IPS-15b (cell line): ENCODE results near the gene PMPCA.

Experiments
- H3K27me3 ChIP-seq: one replicate; pipeline ENCODE4 v1.6.1; 2013; ENCODE audit warnings: low read length; ENCODE audit not compliant: control insufficient read depth, insufficient read depth
- H3K36me3 ChIP-seq: one replicate; pipeline ENCODE4 v1.6.1; 2013; ENCODE audit warnings: low read length; ENCODE audit not compliant: control insufficient read depth, insufficient read depth
- H3K4me1 ChIP-seq: one replicate; pipeline ENCODE4 v1.6.1; 2013; ENCODE audit warnings: mild to moderate bottlenecking, low read length; ENCODE audit not compliant: control insufficient read depth, insufficient read depth
- H3K4me3 ChIP-seq: one replicate; pipeline ENCODE4 v1.5.1; 2013; ENCODE audit warnings: low read depth, low read length
- H3K9ac ChIP-seq: one replicate; pipeline ENCODE4 v1.6.1; 2013; ENCODE audit warnings: low read depth, mild to moderate bottlenecking, low read length
- H3K9me3 ChIP-seq: one replicate; pipeline ENCODE4 v1.6.1; 2013; ENCODE audit warnings: mild to moderate bottlenecking, low read length; ENCODE audit not compliant: control insufficient read depth, insufficient read depth

PMPCA gene

DNA sequence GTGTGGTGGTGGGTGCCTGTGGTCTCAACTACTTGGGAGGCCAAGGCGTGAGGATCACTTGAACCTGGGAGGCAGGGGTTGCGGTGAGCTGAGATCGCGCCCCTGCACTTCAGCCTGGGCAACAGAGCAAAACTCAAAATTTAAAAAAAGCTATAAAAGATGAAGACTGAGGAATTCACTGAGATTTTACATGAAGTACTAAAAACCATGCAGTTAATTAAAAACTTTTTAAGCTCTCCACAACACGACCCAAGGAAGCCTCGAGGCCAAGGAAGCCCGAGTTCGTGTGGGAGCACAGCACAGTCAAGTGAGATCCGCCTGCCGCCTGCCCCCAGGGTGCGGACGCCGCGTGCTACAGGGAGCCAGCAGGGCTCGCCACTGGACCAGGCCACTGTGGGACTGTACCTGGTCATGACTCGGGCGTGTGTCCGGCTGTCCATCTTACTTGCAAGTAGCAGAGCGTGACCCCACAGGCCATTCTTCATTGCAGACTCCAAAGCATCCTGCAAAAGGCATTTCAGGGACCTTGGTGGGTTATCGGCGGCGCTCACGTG is 50.4 kb downstream of the PMPCA start:
- Histone ChIP-seq H3K27me3 (no peaks in the 10 kb centered on the region), H3K9ac (no peak overlapping the region), H3K9me3 (no peaks in the 10 kb centered on the region), H3K4me3 (no peak overlapping the region), H3K4me1 (no peaks in the 10 kb centered on the region), H3K36me3 (peaks cover 76% of the 10 kb centered on the region)

DNA sequence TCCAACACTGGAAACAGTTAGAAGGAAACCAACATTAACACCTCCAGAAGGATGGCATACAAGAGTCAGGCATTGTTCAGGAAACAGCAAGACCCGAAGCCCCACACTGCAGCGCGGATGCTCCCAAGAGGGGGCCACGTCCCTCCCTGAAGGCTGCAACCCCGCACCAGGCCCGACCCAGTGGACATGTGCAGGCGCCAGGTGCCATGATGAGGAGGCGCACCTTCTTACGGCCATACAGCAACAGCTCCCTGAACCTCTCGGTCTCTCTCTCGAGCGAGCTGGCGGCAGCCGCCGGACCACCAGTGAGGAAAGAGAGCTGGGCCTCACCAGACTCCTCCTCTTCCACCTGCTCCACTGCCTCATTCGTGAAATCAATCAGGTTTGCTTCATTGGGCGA is 52.2 kb downstream of the PMPCA start:
- H3K4me1 ChIP-seq, result no peaks in the 10 kb centered on the region
- no peaks in the 10 kb centered on the region for H3K9me3 ChIP-seq
- peaks cover 76% of the 10 kb centered on the region for H3K36me3 ChIP-seq
- no peaks in the 10 kb centered on the region for H3K27me3 ChIP-seq
- H3K9ac ChIP-seq, result no peak overlapping the region
- H3K4me3 ChIP-seq, result no peak overlapping the region

DNA sequence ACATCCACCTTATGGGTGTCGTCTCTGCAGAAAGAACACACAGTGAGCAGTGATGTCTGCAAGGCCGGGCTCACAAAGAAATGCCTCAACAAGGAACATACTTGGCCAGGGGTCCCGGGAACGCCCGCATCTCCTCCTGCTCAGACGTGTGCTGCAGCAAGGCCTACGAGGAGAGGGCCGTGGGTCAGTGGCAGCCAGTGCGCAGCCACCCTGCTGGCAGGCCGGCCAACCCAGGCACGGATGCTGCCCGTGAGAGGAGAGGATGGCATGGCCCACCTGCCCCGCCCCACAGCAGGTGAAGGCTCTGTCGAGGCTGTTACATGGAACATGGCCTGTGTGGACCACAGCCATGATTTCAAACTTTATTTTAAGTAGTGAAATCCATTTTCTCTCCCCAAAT is 53.1 kb downstream of the PMPCA start:
- Histone ChIP-seq H3K9me3 (no peaks in the 10 kb centered on the region), H3K4me3 (no peak overlapping the region), H3K4me1 (no peaks in the 10 kb centered on the region), H3K9ac (no peak overlapping the region), H3K27me3 (no peaks in the 10 kb centered on the region), H3K36me3 (peaks cover 78% of the 10 kb centered on the region)

DNA sequence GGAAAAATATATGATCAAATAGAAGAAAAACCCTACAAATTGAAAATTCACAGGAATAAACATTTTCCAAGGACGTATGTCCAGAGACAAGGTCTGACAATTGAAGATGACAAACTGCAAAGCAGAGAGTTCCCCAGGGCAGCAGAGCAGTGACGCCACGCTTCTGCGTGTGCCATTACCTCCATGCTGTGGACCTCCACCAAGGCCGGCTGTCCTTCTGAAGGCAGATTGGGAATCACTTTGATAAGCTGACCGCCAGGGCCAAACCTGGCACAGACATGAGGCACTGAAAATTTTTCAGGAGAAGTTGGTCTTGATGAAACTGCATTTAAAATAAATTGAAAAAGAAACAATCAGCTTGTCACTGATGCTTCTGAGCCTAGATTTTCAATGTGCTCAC is 53.8 kb downstream of the PMPCA start:
- no peak overlapping the region for H3K4me3 ChIP-seq
- peaks cover 77% of the 10 kb centered on the region for H3K36me3 ChIP-seq
- no peaks in the 10 kb centered on the region for H3K9me3 ChIP-seq
- H3K4me1 ChIP-seq, result no peaks in the 10 kb centered on the region
- H3K27me3 ChIP-seq, result no peaks in the 10 kb centered on the region
- no peak overlapping the region for H3K9ac ChIP-seq

DNA sequence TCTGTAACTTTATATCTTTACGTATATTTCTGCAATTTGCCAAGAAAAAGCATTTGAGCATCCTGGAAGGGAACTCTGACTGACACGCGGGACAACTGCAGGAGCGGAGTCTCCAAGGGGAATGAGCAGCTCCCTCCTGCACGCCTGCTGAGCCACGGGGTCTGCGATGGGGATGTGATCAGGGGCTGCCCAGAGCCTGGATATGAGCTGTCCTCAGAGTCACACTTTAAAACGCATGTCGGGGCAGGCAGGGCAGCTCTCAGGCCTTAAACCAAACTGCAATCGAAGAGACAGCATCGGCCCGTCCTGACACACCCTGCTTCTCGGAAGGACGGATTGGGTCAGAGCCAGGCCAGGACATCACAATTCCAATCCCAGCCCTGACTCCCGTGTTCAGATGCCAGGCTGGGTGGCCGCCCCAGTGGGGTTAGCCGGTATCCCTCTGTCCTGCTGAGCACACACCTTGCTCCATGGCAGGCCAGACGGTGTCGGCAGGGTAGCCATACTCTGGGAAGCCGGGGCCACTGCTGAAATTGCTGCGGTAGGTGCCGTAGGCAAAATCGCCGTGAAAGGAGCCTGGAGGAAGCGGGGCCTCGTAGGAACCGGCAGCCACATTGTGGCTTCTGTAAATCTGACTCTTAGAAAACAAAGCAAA is 55.2 kb downstream of the PMPCA start:
- Histone ChIP-seq H3K4me3 (no peak overlapping the region), H3K27me3 (no peaks in the 10 kb centered on the region), H3K36me3 (peaks cover 81% of the 10 kb centered on the region), H3K4me1 (no peaks in the 10 kb centered on the region), H3K9me3 (no peaks in the 10 kb centered on the region), H3K9ac (no peak overlapping the region)

DNA sequence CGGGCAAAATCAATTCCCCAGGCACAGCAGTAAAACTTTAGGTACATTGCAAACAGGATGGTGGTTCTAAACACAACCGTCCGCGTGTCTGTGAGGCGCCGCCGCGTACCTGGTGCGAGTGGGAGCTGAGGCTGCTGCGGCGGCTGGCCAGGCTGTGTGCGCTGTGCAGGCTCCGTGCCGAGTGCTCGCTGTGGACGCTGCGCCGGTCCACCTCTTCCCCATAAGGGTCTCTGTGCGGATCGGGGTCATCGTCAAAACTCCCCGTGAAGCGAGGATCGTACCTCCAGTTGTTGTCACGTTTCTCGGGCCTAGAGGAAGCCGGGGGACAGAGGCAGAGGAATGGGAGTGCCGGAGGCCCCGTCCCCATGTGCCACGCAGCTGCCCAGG is 55.7 kb downstream of the PMPCA start:
- no peaks in the 10 kb centered on the region for H3K9me3 ChIP-seq
- H3K4me3 ChIP-seq, result no peak overlapping the region
- H3K9ac ChIP-seq, result no peak overlapping the region
- H3K4me1 ChIP-seq, result no peaks in the 10 kb centered on the region
- no peaks in the 10 kb centered on the region for H3K27me3 ChIP-seq
- H3K36me3 ChIP-seq, result peaks cover 81% of the 10 kb centered on the region

DNA sequence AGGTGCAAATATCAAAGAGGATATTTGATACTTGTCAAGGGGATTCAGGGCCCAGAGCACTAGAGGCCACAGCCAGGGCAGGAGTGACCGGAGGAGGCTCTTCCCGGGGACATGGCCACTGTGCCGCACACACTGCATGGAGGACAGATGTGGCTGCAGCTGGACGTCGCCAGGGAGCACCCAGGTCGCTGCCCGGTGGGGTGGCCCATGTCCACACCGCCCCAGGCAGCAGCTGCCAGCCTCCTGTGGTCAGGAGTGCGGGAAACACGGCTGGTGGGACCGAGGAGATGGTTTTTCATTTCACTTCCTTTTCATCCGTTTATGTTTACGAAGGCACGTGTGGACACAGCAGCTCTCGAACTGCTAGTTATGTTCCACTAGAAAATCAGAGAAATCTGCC is 57.3 kb downstream of the PMPCA start:
- Histone ChIP-seq H3K4me1 (no peaks in the 10 kb centered on the region), H3K9me3 (no peaks in the 10 kb centered on the region), H3K36me3 (peaks cover 86% of the 10 kb centered on the region), H3K27me3 (no peaks in the 10 kb centered on the region), H3K4me3 (no peak overlapping the region), H3K9ac (no peak overlapping the region)

DNA sequence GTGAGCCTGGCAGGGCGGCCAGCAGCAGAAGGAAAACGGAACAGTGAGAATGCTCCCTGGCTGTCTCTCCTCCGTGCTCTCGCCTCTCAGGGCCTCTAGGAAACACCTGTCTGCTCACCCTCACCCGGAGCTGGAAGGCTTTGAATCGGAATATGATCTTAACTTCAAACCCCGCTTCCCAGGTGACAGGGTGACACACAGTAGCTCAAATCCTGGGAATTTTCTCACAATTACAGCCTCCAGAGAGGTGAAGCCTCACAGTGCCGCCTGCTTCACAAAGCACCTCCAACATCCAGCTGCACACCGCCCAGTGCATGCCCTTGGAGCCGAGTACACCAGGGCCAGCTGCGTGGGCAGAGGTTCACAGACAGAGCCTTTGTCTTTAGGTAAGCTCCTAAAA is 59.9 kb downstream of the PMPCA start:
- H3K27me3 ChIP-seq, result no peaks in the 10 kb centered on the region
- H3K4me1 ChIP-seq, result no peaks in the 10 kb centered on the region
- no peak overlapping the region for H3K9ac ChIP-seq
- no peak overlapping the region for H3K4me3 ChIP-seq
- H3K9me3 ChIP-seq, result no peaks in the 10 kb centered on the region
- H3K36me3 ChIP-seq, result peaks cover 92% of the 10 kb centered on the region

DNA sequence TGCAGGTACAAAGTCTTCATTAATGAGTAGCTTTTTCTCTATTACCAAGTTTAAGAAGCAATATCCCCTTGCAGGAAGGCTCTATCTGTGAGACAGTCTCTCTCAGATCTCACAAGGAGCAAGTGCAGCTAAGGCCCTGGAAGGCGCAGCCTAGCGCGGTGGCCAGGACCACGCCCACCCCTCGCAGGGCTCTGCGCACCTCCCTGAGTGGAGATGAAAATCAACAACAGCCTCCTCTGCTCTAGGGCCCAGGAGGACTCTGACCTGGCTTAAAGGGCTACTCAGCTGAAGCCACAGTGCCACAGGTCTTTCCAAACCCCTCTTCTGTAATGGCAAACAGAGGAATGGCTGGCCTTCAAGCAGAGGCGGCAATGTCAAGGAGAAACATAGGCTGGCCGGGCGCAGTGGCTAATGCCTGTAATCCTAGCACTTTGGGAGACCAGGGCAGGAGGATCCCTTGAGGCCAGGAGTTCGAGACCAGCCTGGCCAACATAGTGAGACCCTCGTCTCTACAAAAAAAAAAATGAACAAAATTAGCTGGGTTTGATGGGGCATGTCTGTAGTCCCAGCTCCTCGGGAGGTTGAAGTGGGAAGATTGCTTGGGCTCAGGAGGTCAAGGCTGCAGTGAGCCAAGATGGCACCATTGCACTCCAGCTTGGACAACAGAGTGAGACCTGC is 60.5 kb downstream of the PMPCA start:
- no peaks in the 10 kb centered on the region for H3K9me3 ChIP-seq
- no peak overlapping the region for H3K4me3 ChIP-seq
- no peak overlapping the region for H3K9ac ChIP-seq
- no peaks in the 10 kb centered on the region for H3K4me1 ChIP-seq
- H3K36me3 ChIP-seq, result peaks cover 92% of the 10 kb centered on the region
- H3K27me3 ChIP-seq, result no peaks in the 10 kb centered on the region

DNA sequence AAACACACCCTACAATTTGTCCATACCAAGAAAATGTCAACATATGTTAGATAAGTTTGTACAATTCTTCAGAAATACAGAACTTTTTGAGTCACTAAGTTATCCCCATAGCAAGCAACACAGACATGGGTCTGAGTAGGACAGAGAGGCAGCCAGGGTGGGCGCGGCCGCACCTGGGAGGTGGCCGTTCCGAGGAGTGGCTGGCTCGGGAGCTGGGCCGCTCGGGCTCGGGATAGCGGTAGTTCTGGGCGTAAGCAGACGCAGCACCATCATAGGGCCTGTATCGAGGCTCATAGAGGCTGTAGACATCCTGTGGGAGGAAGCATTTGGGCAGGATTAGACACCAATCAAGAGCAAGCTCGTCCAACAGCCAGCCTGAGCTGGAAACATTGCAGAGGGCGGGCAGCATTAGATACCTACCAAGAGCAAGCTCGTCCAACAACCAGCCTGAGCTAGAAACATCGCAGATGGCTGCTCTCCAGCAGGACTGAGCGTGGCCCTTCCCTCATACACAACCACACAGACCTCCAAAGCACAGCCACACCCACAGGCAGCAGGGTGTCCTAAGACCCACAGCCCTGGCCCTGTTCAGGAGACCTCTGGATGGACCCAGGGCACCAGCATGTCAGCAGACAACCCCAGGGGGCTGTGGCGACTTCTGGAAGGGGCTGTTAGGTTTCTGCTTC is 61.5 kb downstream of the PMPCA start:
- Histone ChIP-seq H3K4me1 (no peaks in the 10 kb centered on the region), H3K9me3 (no peaks in the 10 kb centered on the region), H3K4me3 (no peak overlapping the region), H3K36me3 (peaks cover 92% of the 10 kb centered on the region), H3K27me3 (no peaks in the 10 kb centered on the region), H3K9ac (no peak overlapping the region)

DNA sequence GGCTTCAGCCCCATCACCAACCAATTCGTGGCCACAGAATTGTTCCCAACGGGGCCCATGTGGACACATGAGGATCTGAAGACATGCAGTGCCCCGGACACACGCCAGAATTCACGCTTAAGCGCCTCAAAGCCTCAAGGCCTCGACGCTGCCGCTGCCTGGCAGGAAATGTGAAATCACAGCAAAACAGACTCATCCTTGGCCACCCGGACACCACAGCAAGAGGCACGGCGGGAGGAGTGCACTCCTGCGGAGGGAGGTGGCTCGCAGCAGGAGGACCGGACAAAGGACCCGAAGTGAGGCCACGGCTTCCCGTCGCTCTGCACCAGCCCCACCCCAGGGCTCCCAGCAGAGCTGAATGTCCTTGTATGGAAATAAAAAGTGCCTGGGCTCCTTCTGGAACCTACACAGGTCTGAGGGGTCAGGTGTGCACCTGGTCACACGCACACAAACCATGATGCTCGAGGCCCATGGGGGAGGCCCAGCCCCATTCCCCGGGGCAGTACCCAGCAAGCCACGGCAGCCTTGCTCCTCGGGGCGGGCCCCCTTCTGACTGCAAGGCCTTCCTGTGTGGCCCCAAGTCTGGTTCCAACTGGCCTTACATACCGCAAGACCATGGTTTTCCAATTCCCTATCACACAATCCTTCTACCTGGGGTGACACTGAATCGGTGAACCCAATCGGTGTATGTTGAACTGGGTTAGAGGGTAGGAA is 62.3 kb downstream of the PMPCA start:
- H3K4me3 ChIP-seq, result no peak overlapping the region
- H3K36me3 ChIP-seq, result peaks cover 91% of the 10 kb centered on the region
- no peaks in the 10 kb centered on the region for H3K4me1 ChIP-seq
- H3K27me3 ChIP-seq, result no peaks in the 10 kb centered on the region
- H3K9ac ChIP-seq, result no peak overlapping the region
- no peaks in the 10 kb centered on the region for H3K9me3 ChIP-seq
